Measurements from ENCODE around the gene JUN.

The JUN gene

DNA sequence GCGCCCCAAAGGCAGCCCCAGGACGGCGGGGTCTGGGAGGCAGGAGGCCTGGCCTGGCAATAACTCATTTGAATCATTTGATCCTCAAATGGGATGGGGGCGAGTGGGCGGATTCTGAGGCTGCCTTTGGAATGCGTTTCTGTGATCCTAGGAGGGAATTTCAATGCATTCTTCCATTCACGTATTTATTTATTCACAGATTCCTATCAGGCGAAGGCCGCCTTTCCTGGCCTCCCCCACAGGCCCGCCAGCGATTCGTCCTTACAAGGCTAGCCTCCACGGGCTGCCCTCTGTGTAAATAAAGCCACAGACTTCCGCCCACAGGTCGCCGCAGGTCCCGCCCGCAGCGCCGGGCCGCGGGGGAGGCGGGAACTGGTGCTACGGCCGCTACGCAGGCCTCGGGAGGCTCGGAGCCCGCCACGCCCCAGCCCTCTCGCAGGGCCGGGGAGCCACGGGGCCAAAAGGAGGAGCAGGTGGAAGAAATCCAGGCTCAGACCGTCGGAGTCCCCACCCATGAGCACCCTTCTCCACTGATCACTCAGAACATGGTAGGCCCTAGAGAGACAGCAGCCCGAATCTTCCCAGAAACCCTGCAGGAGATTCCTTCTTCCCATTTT lies 31.3 kb upstream of the JUN start:
- peak; percentile 68 to 72 for DNase-seq
- TF ChIP-seq POLR2A (IDR thresholded peaks at IDR 0.05; ENCODE audit: low read length) (no peak), GATA1 (IDR thresholded peaks at IDR 0.05; ENCODE audit: low read depth, low read length) (no peak)

DNA sequence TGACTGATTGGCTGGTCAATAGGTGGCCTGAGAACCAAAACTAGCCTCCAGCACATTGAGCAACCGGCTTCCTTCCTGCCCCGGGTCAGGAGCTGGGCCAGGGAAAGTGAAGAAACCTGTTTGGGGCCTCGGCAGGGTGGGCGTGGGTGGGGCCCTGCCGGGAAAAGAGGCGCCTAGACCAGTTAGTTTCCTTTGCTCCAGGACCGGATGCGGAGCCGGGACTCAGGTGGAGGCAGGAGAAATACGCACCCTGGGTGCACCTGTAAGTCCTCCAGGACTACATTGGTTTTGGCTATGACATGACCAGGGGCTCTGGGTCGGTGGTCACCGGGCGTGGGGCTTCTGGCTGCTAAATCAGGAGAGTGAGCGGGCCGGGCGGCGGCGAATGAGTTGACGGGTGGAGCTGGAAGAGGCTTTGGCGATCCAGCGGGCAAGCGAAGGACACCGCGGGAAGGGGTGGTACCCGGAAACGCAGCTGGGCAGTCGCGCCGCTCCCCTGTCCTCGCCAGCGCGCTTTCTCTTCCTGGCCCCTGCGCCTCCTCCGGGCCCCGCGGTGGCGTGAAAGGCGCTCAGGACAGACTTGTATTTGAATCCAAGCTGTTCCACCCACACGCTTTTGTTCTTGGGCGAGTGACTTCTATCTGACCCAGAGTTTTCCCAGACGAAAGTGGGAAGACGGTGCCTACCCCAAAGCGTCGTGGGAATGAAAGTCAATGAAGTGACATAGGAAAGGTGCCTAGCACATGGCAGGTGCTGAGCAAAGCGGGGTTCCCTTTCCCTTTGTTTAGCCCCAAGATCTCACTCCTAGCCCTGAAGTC lies 30.6 kb upstream of the JUN start:
- peak; percentile 28 to 39 for DNase-seq
- TF ChIP-seq POLR2A (IDR thresholded peaks at IDR 0.05; ENCODE audit: low read length) (no peak), GATA1 (IDR thresholded peaks at IDR 0.05; ENCODE audit: low read depth, low read length) (no peak)

DNA sequence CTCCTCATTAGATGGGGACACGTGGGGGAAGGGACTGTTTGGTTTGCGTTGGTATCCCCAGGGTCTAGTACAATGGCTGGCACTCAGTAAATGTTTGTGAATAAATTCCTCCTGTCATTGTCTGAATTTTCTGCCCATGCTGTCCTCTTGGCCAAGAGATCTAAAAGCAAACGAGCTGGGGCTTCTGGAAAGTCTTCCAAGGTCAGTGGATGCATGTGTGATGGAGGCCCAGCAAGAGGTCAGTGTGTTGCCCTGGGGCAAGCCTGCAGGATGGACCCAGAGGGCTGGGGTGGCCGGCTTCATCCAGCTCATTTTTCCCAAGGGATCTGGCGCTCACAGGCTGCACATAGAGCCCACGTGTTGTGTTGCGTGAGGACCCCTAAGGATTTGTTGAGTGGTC lies 30.0 kb upstream of the JUN start:
- TF ChIP-seq POLR2A (IDR thresholded peaks at IDR 0.05; ENCODE audit: low read length) (no peak), GATA1 (IDR thresholded peaks at IDR 0.05; ENCODE audit: low read depth, low read length) (no peak)
- DNase-seq: no peak

DNA sequence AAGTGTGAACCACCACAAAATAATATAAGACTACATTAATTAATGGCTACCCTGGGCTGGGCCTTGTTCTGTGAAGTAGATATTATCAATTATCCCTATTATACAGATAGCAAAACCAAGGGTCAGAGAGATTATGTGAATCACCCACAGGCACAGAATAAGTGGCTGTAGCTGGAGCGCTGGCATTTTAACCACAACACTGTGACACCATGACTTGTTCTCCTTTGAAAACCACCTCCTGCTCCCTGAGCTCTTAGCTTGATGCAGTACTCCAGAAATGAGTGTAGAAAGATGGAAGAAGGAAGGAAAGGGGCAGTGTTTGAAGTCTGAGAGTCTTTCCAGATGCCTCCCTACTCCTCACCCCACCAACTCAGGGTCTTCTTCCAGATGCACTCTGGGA lies 29.5 kb upstream of the JUN start:
- no peak for DNase-seq
- TF ChIP-seq POLR2A (IDR thresholded peaks at IDR 0.05; ENCODE audit: low read length) (no peak), GATA1 (IDR thresholded peaks at IDR 0.05; ENCODE audit: low read depth, low read length) (no peak)

DNA sequence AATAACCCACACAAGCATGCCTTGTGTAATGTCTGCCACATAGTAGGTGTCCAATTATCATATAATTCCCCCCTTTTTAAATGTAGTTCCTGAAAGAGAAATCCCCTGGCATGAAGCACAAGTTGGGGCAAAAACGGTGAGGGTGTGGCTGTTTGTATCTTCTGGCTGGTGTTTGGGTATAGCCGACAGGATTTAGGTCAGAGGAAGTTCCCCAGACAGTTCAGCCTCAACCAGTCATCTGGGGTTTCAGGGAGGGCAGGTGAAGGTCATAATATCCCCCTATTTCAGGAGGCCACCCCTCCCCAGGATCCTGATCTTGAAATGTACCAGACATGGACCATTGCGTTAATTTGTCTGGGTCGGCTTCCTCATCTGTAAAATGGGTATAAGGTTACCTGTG lies 29.1 kb upstream of the JUN start:
- TF ChIP-seq GATA1 (IDR thresholded peaks at IDR 0.05; ENCODE audit: low read depth, low read length) (no peak), POLR2A (IDR thresholded peaks at IDR 0.05; ENCODE audit: low read length) (no peak)
- DNase-seq: no peak

DNA sequence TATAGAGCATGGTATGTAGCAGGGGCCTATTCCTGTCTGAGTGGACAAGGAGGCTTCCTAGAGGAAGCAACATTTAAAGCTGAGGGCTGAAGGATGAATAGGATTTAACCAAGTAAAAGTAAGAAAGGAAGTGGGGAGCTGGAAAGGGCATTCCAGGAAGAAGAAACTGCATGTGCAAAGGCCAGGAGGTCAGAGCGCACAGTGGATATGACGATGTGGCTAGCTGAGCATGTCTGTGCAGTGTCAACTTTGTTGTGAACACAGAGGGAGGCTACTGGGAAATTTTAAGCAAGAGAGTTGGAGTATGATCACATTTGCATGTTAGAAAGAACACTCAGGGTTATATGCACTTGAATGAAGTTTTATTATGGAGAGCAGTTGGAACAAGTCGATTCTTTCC lies 28.6 kb upstream of the JUN start:
- TF ChIP-seq GATA1 (IDR thresholded peaks at IDR 0.05; ENCODE audit: low read depth, low read length) (no peak), POLR2A (IDR thresholded peaks at IDR 0.05; ENCODE audit: low read length) (no peak)
- no peak for DNase-seq

DNA sequence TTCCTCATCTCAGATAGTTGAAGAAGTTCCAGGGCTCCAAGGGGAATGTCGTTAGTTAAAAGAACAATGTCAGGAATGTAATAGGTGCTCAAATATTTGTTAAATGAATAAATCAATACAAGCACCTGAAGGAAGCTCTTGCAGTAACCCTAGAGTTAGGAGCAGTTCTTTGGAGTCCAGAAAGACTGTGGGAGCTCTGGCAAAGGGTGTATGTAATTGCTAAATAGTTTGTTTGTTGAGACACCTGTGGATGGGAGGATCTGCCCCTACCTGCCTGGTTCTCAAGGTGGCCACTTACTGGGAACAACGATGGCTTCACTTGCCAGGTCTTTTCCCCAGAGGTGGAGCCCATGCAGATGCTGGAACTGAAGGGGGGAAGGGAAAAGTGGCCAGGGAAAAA lies 27.5 kb upstream of the JUN start:
- DNase-seq: no peak
- TF ChIP-seq POLR2A (IDR thresholded peaks at IDR 0.05; ENCODE audit: low read length) (no peak), GATA1 (IDR thresholded peaks at IDR 0.05; ENCODE audit: low read depth, low read length) (no peak)

DNA sequence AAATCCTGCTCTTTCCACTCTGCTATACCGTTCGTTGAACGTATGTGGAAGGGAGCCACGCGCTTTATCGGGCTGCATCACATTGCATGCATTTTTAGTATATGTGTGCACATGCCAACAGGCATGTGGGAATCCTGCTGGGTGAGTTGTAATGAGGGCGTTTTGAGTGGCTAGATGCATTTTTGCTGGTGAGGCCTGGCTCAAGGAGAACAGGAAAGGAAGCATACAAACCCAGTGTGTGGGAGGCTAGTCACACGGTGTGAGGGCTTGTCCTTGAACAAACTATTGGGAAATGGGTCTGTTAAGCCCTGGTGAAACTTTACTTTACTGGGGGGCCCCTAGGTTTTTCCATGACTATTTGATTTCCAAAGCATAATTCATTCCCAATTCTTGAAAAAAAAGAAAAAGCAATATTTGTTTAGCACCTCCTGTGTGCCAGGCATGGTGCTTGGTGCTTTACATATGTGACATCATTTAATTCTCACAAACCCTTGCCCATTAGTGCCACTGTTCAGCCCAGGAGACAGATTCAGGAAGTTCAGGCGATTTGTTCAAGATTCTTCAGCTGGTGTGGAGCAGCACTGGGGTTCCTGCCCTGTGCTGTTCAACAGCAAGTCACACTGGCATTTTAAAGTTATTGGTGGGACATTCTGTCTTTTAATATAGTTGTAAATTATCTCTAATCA lies 25.6 kb upstream of the JUN start:
- TF ChIP-seq GATA1 (IDR thresholded peaks at IDR 0.05; ENCODE audit: low read depth, low read length) (no peak), POLR2A (IDR thresholded peaks at IDR 0.05; ENCODE audit: low read length) (no peak)
- DNase-seq: no peak

DNA sequence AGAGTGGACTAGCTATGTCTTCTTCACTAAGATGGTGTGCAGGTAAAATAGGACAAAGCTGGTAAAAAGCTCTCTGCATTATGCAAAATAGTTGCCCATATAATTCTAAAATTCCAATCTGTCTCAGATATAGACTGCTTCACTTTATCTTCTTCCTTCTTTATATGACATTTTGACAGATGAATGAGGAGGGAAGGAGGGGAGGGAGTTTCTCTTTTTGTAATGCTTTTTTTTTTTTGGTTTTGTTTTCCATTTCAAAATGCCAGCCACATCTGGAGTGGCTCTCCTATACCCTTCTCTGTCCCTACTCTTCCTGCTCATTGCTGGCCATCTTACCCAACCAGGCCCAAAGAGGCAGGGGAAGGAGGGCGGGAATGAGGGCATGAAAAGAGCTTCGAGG lies 24.2 kb upstream of the JUN start:
- TF ChIP-seq POLR2A (IDR thresholded peaks at IDR 0.05; ENCODE audit: low read length) (no peak), GATA1 (IDR thresholded peaks at IDR 0.05; ENCODE audit: low read depth, low read length) (no peak)

DNA sequence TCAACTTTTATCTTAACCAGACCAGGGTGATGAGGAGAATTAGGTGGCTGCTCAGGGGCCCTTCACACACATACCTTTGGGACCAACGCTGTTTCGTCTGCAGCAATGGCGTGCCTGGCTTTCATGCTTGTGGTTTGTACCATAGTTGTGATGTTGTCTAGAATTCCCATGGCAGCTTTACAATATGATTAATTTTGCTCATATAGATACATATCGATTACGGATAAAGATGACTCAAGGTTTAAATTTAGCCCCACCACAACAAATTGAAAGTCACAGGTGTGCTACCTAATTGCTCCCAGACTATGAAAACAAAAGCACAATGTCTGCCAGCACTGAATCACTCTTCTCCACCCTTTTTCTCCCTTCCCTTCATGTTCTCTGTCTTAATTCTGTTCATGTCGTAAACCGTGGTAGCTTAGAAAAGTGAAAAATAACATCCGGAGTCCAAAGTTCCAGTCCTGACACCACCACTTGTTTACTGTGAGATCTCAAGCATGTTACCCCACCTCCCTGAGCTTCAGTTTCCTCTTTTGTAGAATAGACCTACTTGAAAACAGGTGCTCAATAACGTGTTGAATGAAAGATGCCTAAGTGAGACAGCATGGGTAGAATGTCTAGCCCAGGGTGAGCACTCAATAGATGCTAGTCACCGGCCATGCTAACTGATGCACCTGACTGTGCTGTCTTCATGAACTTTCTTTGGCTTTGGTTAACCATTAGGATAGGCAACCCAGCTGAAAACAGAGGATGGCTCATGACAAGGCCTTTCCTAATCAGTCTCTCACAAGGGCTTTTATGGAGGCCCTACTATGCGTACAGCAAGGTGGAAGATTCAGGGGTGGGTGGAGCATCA lies 22.1 kb upstream of the JUN start:
- TF ChIP-seq GATA1 (IDR thresholded peaks at IDR 0.05; ENCODE audit: low read depth, low read length): no peak
- no peak for TF ChIP-seq POLR2A (IDR thresholded peaks at IDR 0.05; ENCODE audit: low read length)
- no peak for DNase-seq

More for the DNA sequence above, 24.2 kb upstream of the JUN start:
- DNase-seq: no peak

DNA sequence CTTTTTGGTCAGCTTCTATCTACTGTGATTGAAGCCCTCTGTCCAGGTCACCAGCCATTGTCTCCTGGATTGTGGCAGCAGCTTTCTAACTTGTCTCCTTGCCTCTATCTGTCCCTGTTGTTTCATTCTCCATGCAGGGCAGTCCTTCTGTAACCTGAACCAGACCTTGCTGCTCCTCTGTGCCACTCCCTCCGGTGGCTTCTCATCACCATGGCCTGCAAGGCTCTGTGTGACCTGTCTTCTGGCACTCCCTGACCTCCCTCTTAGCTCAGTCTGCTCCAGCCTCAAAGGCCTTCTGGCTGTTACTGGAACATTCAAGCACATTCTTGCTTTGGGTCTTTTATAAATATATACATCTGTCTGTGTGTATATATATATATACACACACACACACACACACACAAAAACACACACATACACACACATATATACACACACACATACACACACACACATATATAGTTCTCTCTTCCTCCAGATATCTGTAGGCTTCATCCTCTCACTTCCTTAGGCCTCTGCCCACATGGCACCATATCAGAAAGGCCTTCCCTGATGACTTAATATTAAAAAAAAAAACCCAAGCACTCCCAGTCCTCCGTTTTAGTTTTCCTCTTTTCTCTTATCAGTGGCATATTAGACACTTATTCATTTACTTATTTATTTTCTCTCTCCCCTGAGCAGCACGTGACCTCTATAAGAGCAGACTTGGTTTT lies 21.2 kb upstream of the JUN start:
- TF ChIP-seq POLR2A (IDR thresholded peaks at IDR 0.05; ENCODE audit: low read length) (no peak), GATA1 (IDR thresholded peaks at IDR 0.05; ENCODE audit: low read depth, low read length) (no peak)
- DNase-seq: no peak

DNA sequence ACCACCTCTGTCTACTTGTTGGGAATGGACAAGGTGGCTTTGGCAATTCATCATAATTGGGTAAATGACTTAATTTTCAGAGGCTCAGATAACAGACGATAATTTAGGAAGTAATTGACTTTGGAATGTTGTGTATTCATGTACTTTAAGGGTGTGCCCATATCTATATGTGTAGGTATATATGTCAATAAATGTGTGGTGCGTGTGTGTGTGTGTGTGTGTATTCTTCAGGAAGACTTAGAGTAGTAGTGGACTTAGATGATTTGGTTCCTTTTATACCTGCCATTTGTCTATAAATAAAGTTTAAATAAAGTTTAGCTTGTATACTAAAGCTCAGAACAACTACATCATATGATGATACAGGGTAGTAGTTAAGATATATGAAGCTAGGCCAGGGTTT lies 20.0 kb upstream of the JUN start:
- no peak for DNase-seq
- no peak for TF ChIP-seq GATA1 (IDR thresholded peaks at IDR 0.05; ENCODE audit: low read depth, low read length)
- no peak for TF ChIP-seq POLR2A (IDR thresholded peaks at IDR 0.05; ENCODE audit: low read length)
